B cell (primary cell): ENCODE measurements around the gene WDR87. TPM values are rescaled to one million over a fixed set of nuclear protein-coding genes. Genes with fewer than 3 reads are reported as not detected.
A peak's percentile ranks its signal among the peaks of the same experiment; 100 is the strongest.

Source experiments
- ATAC-seq: fragments of 200-7000 bp; cut with Tn5 transposase; one replicate; pipeline ENCODE4 v1.10.0; 2021; ENCODE audit warnings: low read depth, mild to moderate bottlenecking, moderate number of reproducible peaks, moderate library complexity
- CTCF ChIA-PET: fragments of 350-600 bp; sonication (Branson Sonifier 250); formaldehyde crosslinking; loops from one replicate; lab custom pipeline; 2021; ENCODE audit warnings: antibody characterized with exemption, inconsistent platforms; lab: Charles Lee
- POLR2A ChIA-PET: fragments of 350-600 bp; sonication (Branson Sonifier 250); formaldehyde crosslinking; loops from one replicate; lab custom pipeline; 2021; ENCODE audit warnings: antibody characterized with exemption; lab: Charles Lee
- DNase-seq: peaks from one replicate; pipeline ENCODE4 v3.0.0; 2013
- H2AFZ ChIP-seq: 2 replicates; pipeline ENCODE4 v1.6.1; 2012; ENCODE audit warnings: mild to moderate bottlenecking, low read depth, low read length; ENCODE audit not compliant: insufficient read depth, poor library complexity, severe bottlenecking
- H3K27ac ChIP-seq, 2 donors: 1 replicate in 1 of 2; 2 replicates in 1 of 2; pipeline ENCODE4 v1.5.1; 2012 to 2013; ENCODE audit warnings: low read length in 2 of 2, mild to moderate bottlenecking in 2 of 2, moderate library complexity in 1 of 2
- H3K27me3 ChIP-seq, 4 experiments: fragments of 200-600 bp in 1 of 4; sonication (generic) in 1 of 4; replicated peaks in 1 of 4; 1 replicate in 2 of 4; 2 replicates in 2 of 4; pipeline versions ENCODE4 v1.6.1 to v1.7.0; 2013 to 2016; ENCODE audit warnings: low read length in 3 of 4, mild to moderate bottlenecking in 2 of 4, mixed read lengths in 1 of 4, moderate library complexity in 1 of 4; ENCODE audit not compliant: insufficient read depth in 4 of 4, control insufficient read depth in 3 of 4; ENCODE audit errors: control extremely low read depth in 1 of 4
- H3K36me3 ChIP-seq, 2 experiments: replicated peaks in 1 of 2; 1 replicate in 1 of 2; 2 replicates in 1 of 2; pipeline versions ENCODE4 v1.6.1 to v1.7.1; 2013; ENCODE audit warnings: low read length in 1 of 2; ENCODE audit not compliant: insufficient read depth in 2 of 2, control insufficient read depth in 1 of 2; ENCODE audit errors: control extremely low read depth in 1 of 2, extremely low read depth in 1 of 2
- H3K4me1 ChIP-seq, 2 donors: fragments of 200-600 bp in 1 of 2; sonication (generic) in 1 of 2; 1 replicate in 1 of 2; 2 replicates in 1 of 2; pipeline versions ENCODE4 v1.5.1 to v1.6.1; 2013 to 2017; ENCODE audit warnings: low read length in 2 of 2; ENCODE audit not compliant: control insufficient read depth in 2 of 2, insufficient read depth in 2 of 2
- H3K4me2 ChIP-seq: replicated peaks from 2 replicates; pipeline ENCODE3; 2012; ENCODE audit warnings: mild to moderate bottlenecking, low read depth, low read length; ENCODE audit not compliant: poor library complexity, severe bottlenecking
- H3K4me3 ChIP-seq, 5 experiments: fragments of 200-600 bp in 1 of 5; sonication (generic) in 1 of 5; 1 replicate in 3 of 5; 2 replicates in 2 of 5; pipeline versions ENCODE4 v1.5.1 to v1.7.0; 2011 to 2016; ENCODE audit warnings: low read length in 4 of 5, mild to moderate bottlenecking in 4 of 5, low read depth in 2 of 5, control low read depth in 1 of 5, moderate library complexity in 1 of 5; ENCODE audit not compliant: insufficient read depth in 1 of 5; ENCODE audit errors: control extremely low read depth in 1 of 5, extremely low read depth in 1 of 5
- H3K79me2 ChIP-seq: fragments of 200-600 bp; sonication (generic); one replicate; pipeline ENCODE4 v1.6.0; 2016; ENCODE audit warnings: low read length; ENCODE audit not compliant: control insufficient read depth, insufficient read depth
- H3K9ac ChIP-seq: fragments of 200-600 bp; sonication (generic); 2 replicates; pipeline ENCODE4 v1.6.1; 2017; ENCODE audit warnings: mild to moderate bottlenecking, low read length, moderate library complexity
- H3K9me3 ChIP-seq, 3 donors: one replicate each; pipeline versions ENCODE4 v1.6.1 to v1.7.1; 2013; ENCODE audit warnings: low read length in 2 of 3; ENCODE audit not compliant: control insufficient read depth in 2 of 3, insufficient read depth in 1 of 3; ENCODE audit errors: control extremely low read depth in 1 of 3
- H4K20me1 ChIP-seq: 2 replicates; pipeline ENCODE4 v1.6.0; 2012; ENCODE audit warnings: mild to moderate bottlenecking, low read length; ENCODE audit not compliant: insufficient read depth, control insufficient read depth, poor library complexity, severe bottlenecking
- H3K27ac Mint-ChIP-seq: one replicate; pipeline ENCODE4 v1.8.0; 2021; ENCODE audit warnings: mixed read lengths
- H3K27me3 Mint-ChIP-seq: one replicate; pipeline ENCODE4 v1.8.0; 2021; ENCODE audit warnings: mixed read lengths
- H3K4me1 Mint-ChIP-seq: one replicate; pipeline ENCODE4 v1.8.0; 2021; ENCODE audit warnings: mixed read lengths
- H3K4me3 Mint-ChIP-seq: one replicate; pipeline ENCODE4 v1.8.0; 2021; ENCODE audit warnings: mixed read lengths
- H3K9me3 Mint-ChIP-seq: one replicate; pipeline ENCODE4 v1.8.0; 2022; ENCODE audit warnings: mixed read lengths; ENCODE audit not compliant: insufficient read depth
- CTCF ChIP-seq: fragments of 200-600 bp; IDR thresholded peaks from one replicate; pipeline ENCODE4 v1.8.0; 2022; ENCODE audit warnings: antibody characterized with exemption, mild to moderate bottlenecking
- EZH2 ChIP-seq: IDR thresholded peaks from 2 replicates; pipeline ENCODE4 v1.6.1; 2012; ENCODE audit warnings: borderline replicate concordance, low read depth, mild to moderate bottlenecking, moderate library complexity, low read length; ENCODE audit not compliant: insufficient read depth, poor library complexity, severe bottlenecking
- WGBS: methylation state at CpG from one replicate; pipeline ENCODE4 v1.1.5; 2013; ENCODE audit warnings: missing lambda C conversion rate; ENCODE audit not compliant: insufficient coverage; 5-methylcytosine and 5-hydroxymethylcytosine counted together
- intact Hi-C: fragments of 100-400 bp; cut with micrococcal nuclease; formaldehyde crosslinking; loops from one replicate; pipeline ENCODE4 v1.10.0; 2022
- polyA plus RNA-seq: library from polyadenylated mRNA; depleted of rRNA; stranded (reverse); fragments of >200 nt; gene quantifications from 2 replicates; pipeline ENCODE4 v1.2.3, GENCODE V29; 2012
- total RNA-seq, 2 donors: library from RNA; stranded (reverse); fragments of 120-200 nt in 1 of 2; gene quantifications; 1 replicate in 1 of 2; 2 replicates in 1 of 2; pipeline versions ENCODE4 v1.2.3 to v1.2.4, GENCODE V29; 2013 to 2022

Gene WDR87
- total and polyA plus RNA-seq, 2 donors (not counting 1 experiment from before 2014, with no cell fraction given) = not detected

DNA sequence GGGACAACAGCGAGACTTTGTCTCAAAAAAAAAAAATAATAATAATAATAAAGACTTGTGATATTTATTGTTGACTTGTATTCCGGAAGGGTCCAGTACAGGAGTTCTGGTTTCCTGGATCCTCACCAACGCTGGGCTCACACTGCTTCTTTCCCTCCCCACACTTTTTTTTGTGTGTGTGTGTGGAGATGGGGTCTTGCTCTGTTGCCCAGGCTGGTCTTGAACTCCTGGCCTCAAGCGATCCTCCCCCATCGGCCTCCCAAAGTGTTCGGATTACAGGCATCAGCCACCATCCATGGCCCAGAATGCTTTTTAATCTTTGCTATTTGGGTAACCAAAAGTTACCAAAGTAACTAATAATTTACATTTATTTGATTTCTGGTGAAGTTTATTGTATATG, 39.7 kb upstream of the WDR87 start:
- TF ChIP-seq CTCF = no peak
- TF ChIP-seq EZH2 = no peak
- Histone ChIP-seq H3K9me3 (no peaks in the 10 kb centered on the region), H3K4me3 (no peak overlapping the region), H3K4me1 (peaks cover 19 to 34% of the 10 kb centered on the region in 2 donors), H3K79me2 (peaks cover 100% of the 10 kb centered on the region), H4K20me1 (peaks cover 14% of the 10 kb centered on the region), H3K27me3 (no peaks in the 10 kb centered on the region), H3K36me3 (peaks cover 5 to 27% of the 10 kb centered on the region in 2 experiments), H3K9ac (no peak overlapping the region), H3K4me2 (no peak overlapping the region), H2AFZ (no peak overlapping the region), H3K27ac (peak overlapping the region in 1 of 2 donors; percentile 48)
- H3K27me3 Mint-ChIP-seq = no peaks in the 10 kb centered on the region
- no CpG with 5 or more reads among the region's 6 CpGs for WGBS
- peaks cover 65% of the 10 kb centered on the region for H3K4me1 Mint-ChIP-seq
- POLR2A ChIA-PET = no interaction called here
- DNase-seq (no peak), ATAC-seq (no peak)
- CTCF ChIA-PET = no interaction called here
- no peaks in the 10 kb centered on the region for H3K9me3 Mint-ChIP-seq
- H3K27ac Mint-ChIP-seq = peak overlapping the region; percentile 15
- H3K4me3 Mint-ChIP-seq = no peak overlapping the region
- intact Hi-C loops = no loop called here

DNA sequence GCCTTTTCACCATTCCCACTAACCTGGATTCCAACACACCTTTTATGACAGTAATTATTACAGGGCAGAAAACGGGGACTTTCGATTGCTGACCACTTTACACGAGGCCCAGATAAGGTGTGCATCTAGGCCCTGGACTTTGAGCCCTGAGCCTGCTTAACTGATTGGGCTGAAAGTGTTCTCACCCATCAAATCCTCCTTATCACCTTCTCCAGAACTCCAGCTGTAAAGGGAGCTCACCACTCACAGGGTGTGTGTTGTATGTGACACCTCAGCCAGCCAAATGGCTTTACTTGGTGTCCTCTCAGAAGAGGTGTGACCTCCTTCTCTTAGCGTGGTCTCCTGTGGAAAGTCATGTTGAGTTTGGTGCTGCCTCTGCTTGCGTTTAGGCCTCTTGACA, 37.1 kb upstream of the WDR87 start:
- peaks cover 5 to 40% of the 10 kb centered on the region in 2 experiments for H3K36me3 ChIP-seq
- peaks cover 32% of the 10 kb centered on the region for H4K20me1 ChIP-seq
- TF ChIP-seq CTCF = no peak
- no peak for TF ChIP-seq EZH2
- no peaks in the 10 kb centered on the region for H3K27me3 ChIP-seq
- H3K79me2 ChIP-seq = peaks cover 100% of the 10 kb centered on the region
- no peak overlapping the region for H3K4me2 ChIP-seq
- Mint-ChIP-seq H3K9me3 (no peaks in the 10 kb centered on the region), H3K4me1 (peaks cover 59% of the 10 kb centered on the region), H3K27me3 (no peaks in the 10 kb centered on the region), H3K27ac (peak overlapping the region; percentile 70), H3K4me3 (no peak overlapping the region)
- H3K27ac ChIP-seq = peak overlapping the region in 1 of 2 donors; percentile 50
- intact Hi-C loops = no loop called here
- no peak overlapping the region for H3K4me3 ChIP-seq
- ChIA-PET CTCF (interaction anchor here (1.0 kb wide), 1 partner anchor 8 kb away, joined by 3 read pairs; no protein-coding TSS in a partner anchor), POLR2A (interaction anchor here (0.7 kb wide), 1 partner anchor 331 kb away, joined by 3 read pairs; no protein-coding TSS in a partner anchor)
- H3K9me3 ChIP-seq = no peaks in the 10 kb centered on the region
- no peak for ATAC-seq
- 92% methylated on average over 4 of the region's 5 CpGs for WGBS
- DNase-seq = no peak
- peaks cover 12 to 26% of the 10 kb centered on the region in 2 donors for H3K4me1 ChIP-seq
- no peak overlapping the region for H2AFZ ChIP-seq
- H3K9ac ChIP-seq = no peak overlapping the region
